DLD1 (cell line): ENCODE measurements around the gene SLAMF6.

Experiments
- in situ Hi-C: cut with HindIII; loops from 2 replicates; pipeline ENCODE4 v1.10.0; 2017; ENCODE audit warnings: low sequenced_read_pairs

The SLAMF6 gene

DNA sequence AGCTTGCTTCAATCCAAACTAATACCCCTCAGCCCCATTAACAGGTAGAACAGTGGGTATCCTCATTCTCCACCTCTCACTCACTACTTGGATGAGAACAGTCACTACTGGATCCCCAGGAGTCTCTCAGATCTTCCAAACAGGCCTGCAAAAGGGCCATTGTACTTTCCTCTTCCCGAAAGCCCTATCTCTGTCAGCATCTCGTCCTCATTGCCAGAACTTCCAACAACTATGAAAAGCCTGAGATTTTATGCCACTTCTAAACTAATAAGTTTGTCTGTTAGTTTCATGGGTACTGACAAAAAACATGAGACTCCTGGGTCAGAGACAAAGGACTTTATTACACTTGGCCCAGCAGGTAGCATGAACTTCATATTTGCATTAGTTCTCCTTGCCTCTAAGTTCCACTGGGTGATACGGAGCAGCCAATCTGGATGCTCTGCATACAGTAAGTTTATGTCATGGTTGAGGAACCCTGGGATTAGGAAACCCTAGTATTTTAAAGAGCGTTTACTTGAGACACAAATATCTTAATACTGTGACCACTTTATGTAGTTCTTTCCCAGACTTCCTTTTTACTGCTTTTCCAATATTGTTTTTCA lies 84.6 kb downstream of the SLAMF6 start:
- in situ Hi-C loops: loop anchor here (25.0 kb wide), 1 partner anchor 174 kb away; no protein-coding TSS in a partner anchor

DNA sequence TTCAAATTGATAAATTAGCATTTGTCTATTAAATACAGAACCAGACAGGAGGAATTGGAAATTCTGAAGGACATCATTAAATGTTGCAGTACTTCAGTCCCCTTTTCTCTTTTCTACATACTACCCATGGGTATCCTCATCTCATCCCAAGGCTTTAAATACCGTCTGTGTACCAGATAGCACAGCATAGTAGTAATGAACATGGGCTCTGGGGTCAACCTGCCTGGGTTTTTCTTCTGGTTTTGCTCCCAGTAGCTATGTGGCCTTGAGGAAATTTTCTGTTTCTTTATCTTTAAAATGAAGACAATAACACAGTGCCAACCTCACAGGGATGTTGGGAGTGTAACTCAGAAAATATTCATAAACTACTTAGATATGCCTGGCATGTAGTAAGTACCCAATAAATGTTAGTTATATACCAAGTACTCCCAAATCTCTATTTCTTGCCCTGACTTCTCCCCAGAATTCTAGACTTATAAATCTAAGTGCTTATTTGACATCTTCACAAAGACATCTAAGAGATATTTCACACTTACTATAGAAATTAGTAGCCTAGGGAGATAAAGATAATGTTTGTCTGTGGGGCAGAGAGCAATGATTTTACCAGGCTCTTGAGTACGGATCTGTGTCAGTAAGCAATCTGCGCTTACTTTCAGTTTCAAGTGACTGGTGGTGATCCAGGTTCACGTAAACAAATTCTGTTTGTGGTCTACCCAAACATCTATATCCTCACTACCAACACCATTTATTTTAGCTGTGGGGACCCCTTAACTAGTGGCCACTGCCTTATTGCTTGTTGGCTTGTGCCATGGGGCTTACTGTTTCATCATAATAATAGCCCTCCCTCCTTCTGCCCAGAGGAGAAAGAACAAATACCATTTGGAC lies 85.4 kb downstream of the SLAMF6 start:
- in situ Hi-C loops: loop anchor here (25.0 kb wide), 1 partner anchor 175 kb away; no protein-coding TSS in a partner anchor

DNA sequence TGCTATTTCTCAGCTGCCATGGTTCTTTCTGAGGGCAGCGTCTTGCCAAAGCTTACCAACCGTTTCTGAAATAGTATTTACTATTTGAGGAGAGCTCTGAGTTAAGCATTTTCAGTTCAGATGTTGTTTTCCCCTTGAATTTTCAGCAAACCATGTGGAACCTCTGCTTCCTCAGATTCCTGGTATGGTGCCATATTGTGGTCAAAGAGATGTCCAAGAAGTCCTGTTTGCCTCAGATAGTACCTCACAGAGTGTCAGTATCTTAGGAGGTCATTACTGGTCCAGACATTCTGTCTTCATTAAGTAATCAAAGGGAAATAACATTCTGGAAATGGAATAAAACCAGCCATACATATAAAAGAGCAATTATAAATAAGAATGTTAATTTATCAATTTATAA lies 86.1 kb downstream of the SLAMF6 start:
- in situ Hi-C loops: loop anchor here (25.0 kb wide), 1 partner anchor 175 kb away; no protein-coding TSS in a partner anchor
